SK-N-SH (cell line): ENCODE measurements around the gene TSHR. TPM values are rescaled to one million over a fixed set of nuclear protein-coding genes. Genes with fewer than 3 reads are reported as not detected.

Source experiments
- CTCF ChIA-PET: fragments of 300-600, 350-600 bp; formaldehyde crosslinking; extraction: SDS; loops from one replicate; lab custom pipeline; 2021; lab: Yijun Ruan, JAX
- POLR2A ChIA-PET: fragments of 350-600 bp; sonication (Branson Sonifier 250); formaldehyde crosslinking; extraction: SDS; loops from one replicate; lab custom pipeline; 2020; ENCODE audit warnings: antibody characterized with exemption, inconsistent platforms; lab: Yijun Ruan, JAX
- DNase-seq: peaks from one replicate; pipeline ENCODE4 v3.0.0; 2012
- H2AFZ ChIP-seq: fragments of 200-600 bp; sonication (generic); 2 replicates; pipeline ENCODE4 v1.8.1; 2016; ENCODE audit warnings: antibody characterized with exemption, mild to moderate bottlenecking, low read depth
- H3F3A ChIP-seq: fragments of 200-600 bp; sonication (generic); replicated peaks from 2 replicates; pipeline ENCODE3; 2016; ENCODE audit warnings: antibody characterized with exemption, mild to moderate bottlenecking; ENCODE audit not compliant: insufficient read depth
- H3K27ac ChIP-seq, 2 experiments: fragments of 200-500 bp in 1 of 2; fragments of 200-600 bp in 1 of 2; sonication (Bioruptor generic) in 1 of 2; sonication (generic), shearing (Covaris generic) in 1 of 2; 2 replicates each; pipeline versions ENCODE4 v1.5.1 to v1.6.1; 2014 to 2016; ENCODE audit warnings: low read depth in 2 of 2, inconsistent platforms in 1 of 2, low read length in 1 of 2, mild to moderate bottlenecking in 1 of 2, mixed read lengths in 1 of 2
- H3K27me3 ChIP-seq: fragments of 200-600 bp; sonication (generic), shearing (Covaris generic); 2 replicates; pipeline ENCODE4 v1.6.1; 2016; ENCODE audit warnings: mixed run types; ENCODE audit not compliant: insufficient read depth
- H3K36me3 ChIP-seq, 2 experiments: fragments of 200-500 bp in 1 of 2; fragments of 200-600 bp in 1 of 2; sonication (Bioruptor generic) in 1 of 2; sonication (generic) in 1 of 2; replicated peaks in 1 of 2; 2 replicates each; pipeline versions ENCODE3 to v1.5.1; 2014 to 2016; ENCODE audit warnings: low read length in 1 of 2, mild to moderate bottlenecking in 1 of 2; ENCODE audit not compliant: insufficient read depth in 2 of 2, control insufficient read depth in 1 of 2
- H3K4me1 ChIP-seq, 2 experiments: fragments of 200-500 bp in 1 of 2; fragments of 200-600 bp in 1 of 2; sonication (Bioruptor generic) in 1 of 2; sonication (generic), shearing (Covaris generic) in 1 of 2; 2 replicates each; pipeline versions ENCODE4 v1.5.1 to v1.6.1; 2014 to 2016; ENCODE audit warnings: low read depth in 1 of 2, low read length in 1 of 2, mixed run types in 1 of 2; ENCODE audit not compliant: insufficient read depth in 2 of 2, control insufficient read depth in 1 of 2
- H3K4me2 ChIP-seq: fragments of 200-600 bp; sonication (generic), shearing (Covaris generic); 2 replicates; pipeline ENCODE4 v1.6.1; 2017; ENCODE audit warnings: mixed run types
- H3K4me3 ChIP-seq, 2 experiments: fragments of 200-500 bp in 1 of 2; fragments of 200-600 bp in 1 of 2; sonication (Bioruptor generic) in 1 of 2; sonication (generic), shearing (Covaris generic) in 1 of 2; 2 replicates each; pipeline versions ENCODE4 v1.5.1 to v1.8.1; 2014 to 2016; ENCODE audit warnings: low read depth in 2 of 2, inconsistent platforms in 1 of 2, low read length in 1 of 2, mild to moderate bottlenecking in 1 of 2, mixed read lengths in 1 of 2, moderate library complexity in 1 of 2
- H3K79me2 ChIP-seq: fragments of 200-600 bp; sonication (generic); 2 replicates; pipeline ENCODE4 v1.8.1; 2017; ENCODE audit warnings: mild to moderate bottlenecking; ENCODE audit not compliant: insufficient read depth
- H3K9ac ChIP-seq: fragments of 200-600 bp; sonication (generic); 2 replicates; pipeline ENCODE4 v1.6.1; 2017; ENCODE audit warnings: mixed run types
- H3K9me2 ChIP-seq: fragments of 200-600 bp; sonication (generic); 2 replicates; pipeline ENCODE4 v1.6.1; 2017; ENCODE audit warnings: mixed run types
- H3K9me3 ChIP-seq: fragments of 200-600 bp; sonication (generic); 2 replicates; pipeline ENCODE4 v1.6.1; 2017; ENCODE audit warnings: mixed run types, mild to moderate bottlenecking, moderate library complexity
- H4K20me1 ChIP-seq: fragments of 200-600 bp; sonication (generic); 2 replicates; pipeline ENCODE4 v1.6.1; 2017; ENCODE audit warnings: mild to moderate bottlenecking, mixed run types; ENCODE audit not compliant: insufficient read depth
- EP300 ChIP-seq, 2 experiments: IDR thresholded peaks; 2 replicates each; pipeline versions ENCODE4 v1.4.0 to v1.6.1; 2012; ENCODE audit warnings: borderline replicate concordance in 1 of 2, low read depth in 1 of 2, low read length in 1 of 2
- EZH2phosphoT487 ChIP-seq: fragments of 200-600 bp; sonication (generic); IDR thresholded peaks from 2 replicates; pipeline ENCODE4 v1.6.1; 2017; ENCODE audit warnings: low read depth, mixed run types, mild to moderate bottlenecking, antibody characterized with exemption, moderate library complexity, borderline replicate concordance
- FOSL2 ChIP-seq: IDR thresholded peaks from 2 replicates; pipeline ENCODE4 v1.4.0; 2012; ENCODE audit warnings: low read depth, mild to moderate bottlenecking, moderate library complexity, borderline replicate concordance
- GABPA ChIP-seq: IDR thresholded peaks from 2 replicates; pipeline ENCODE4 v1.4.0; 2012; ENCODE audit warnings: low read depth, mild to moderate bottlenecking
- JUND ChIP-seq: IDR thresholded peaks from 2 replicates; pipeline ENCODE4 v1.4.0; 2012
- MAX ChIP-seq: IDR thresholded peaks from 2 replicates; pipeline ENCODE4 v1.4.0; 2012; ENCODE audit warnings: low read depth
- MEF2A ChIP-seq: IDR thresholded peaks from 2 replicates; pipeline ENCODE4 v1.4.0; 2012; ENCODE audit warnings: low read depth, borderline replicate concordance
- NRF1 ChIP-seq: IDR thresholded peaks from 2 replicates; pipeline ENCODE4 v1.6.1; 2012; ENCODE audit warnings: low read depth, mild to moderate bottlenecking, low read length
- PBX3 ChIP-seq: IDR thresholded peaks from 2 replicates; pipeline ENCODE4; 2012
- POLR2AphosphoS5 ChIP-seq: IDR thresholded peaks from 2 replicates; pipeline ENCODE4 v1.6.1; 2012; ENCODE audit warnings: low read depth, low read length
- REST ChIP-seq: IDR thresholded peaks from 2 replicates; pipeline ENCODE4 v1.6.1; 2012; ENCODE audit warnings: mild to moderate bottlenecking, low read depth, low read length, moderate library complexity
- RFX5 ChIP-seq: IDR thresholded peaks from 2 replicates; pipeline ENCODE4 v1.6.1; 2012; ENCODE audit warnings: mild to moderate bottlenecking, improper control_type of control experiment, low read length
- TEAD4 ChIP-seq: IDR thresholded peaks from 2 replicates; pipeline ENCODE4 v1.4.0; 2012; ENCODE audit warnings: mild to moderate bottlenecking, borderline replicate concordance; ENCODE audit not compliant: insufficient read depth
- USF2 ChIP-seq: fragments of 150-350 bp; IDR thresholded peaks from 2 replicates; pipeline ENCODE4 v1.6.1; 2017; ENCODE audit warnings: antibody characterized with exemption, low read length, low read depth, borderline replicate concordance
- YY1 ChIP-seq: IDR thresholded peaks from 2 replicates; pipeline ENCODE4 v1.4.0; 2012; ENCODE audit warnings: low read depth, mild to moderate bottlenecking
- WGBS: methylation state at CpG from one replicate; pipeline ENCODE4 v1.1.6; 2017; ENCODE audit warnings: low lambda C conversion rate; 5-methylcytosine and 5-hydroxymethylcytosine counted together
- polyA plus RNA-seq, 3 experiments: library from polyadenylated mRNA; depleted of rRNA; stranded (reverse); fragments of >200 nt; gene quantifications; 2 replicates each; pipeline ENCODE4 v1.2.3, GENCODE V29; 2012

Gene TSHR
- polyA plus RNA-seq, 1 of the 3 experiments (the other 2 are of a cell fraction) = not detected

- TF ChIP-seq REST = no peak
- TF ChIP-seq YY1 = no peak
These were observed 25.3 kb upstream of the TSHR start (continued) for GRCh38 chr14:80930095-80930494.

GRCh38 chr14:80930836-80931389 lies 24.5 kb upstream of the TSHR start:
- Histone ChIP-seq H3K27me3 (no peaks in the 10 kb centered on the region), H3K9me3 (no peaks in the 10 kb centered on the region), H4K20me1 (no peaks in the 10 kb centered on the region), H3K4me2 (peak overlapping the region; percentile 62), H2AFZ (no peak overlapping the region), H3K36me3 (peaks cover 0 to 4% of the 10 kb centered on the region in 2 experiments), H3F3A (peaks cover 5% of the 10 kb centered on the region), H3K27ac (peak overlapping the region in 1 of 2 experiments; percentile 37; a peak in 1 of 4 replicates), H3K79me2 (peaks cover 32% of the 10 kb centered on the region; the same call in 1 of the 2 replicates), H3K9me2 (no peaks in the 10 kb centered on the region), H3K9ac (no peak overlapping the region), H3K4me1 (peaks cover 3 to 19% of the 10 kb centered on the region in 2 experiments; a peak in 3 of 4 replicates), H3K4me3 (no peak overlapping the region)
- CTCF ChIA-PET = no interaction called here
- POLR2A ChIA-PET = no interaction called here
- DNase-seq = no peak
- 62% methylated on average over 8 of the region's 8 CpGs for WGBS
- TF ChIP-seq PBX3 = peak; percentile 46; the same call in 1 of the 2 replicates
- TF ChIP-seq FOSL2 = peak; percentile 48
- no peak for TF ChIP-seq MEF2A

GRCh38 chr14:80933282-80933681 lies 22.1 kb upstream of the TSHR start:
- CTCF ChIA-PET = interaction anchor here (1.2 kb wide), 1 partner anchor 83 kb away, joined by 3 read pairs; no protein-coding TSS in a partner anchor
- Histone ChIP-seq H3K4me2 (no peak overlapping the region), H2AFZ (no peak overlapping the region), H4K20me1 (no peaks in the 10 kb centered on the region), H3K9ac (no peak overlapping the region), H3K36me3 (peaks cover 0 to 4% of the 10 kb centered on the region in 2 experiments), H3K4me1 (peaks cover 3 to 14% of the 10 kb centered on the region in 2 experiments; a peak in 3 of 4 replicates), H3K9me2 (no peaks in the 10 kb centered on the region), H3K79me2 (peaks cover 40% of the 10 kb centered on the region), H3K27ac (no peak overlapping the region), H3F3A (peaks cover 5% of the 10 kb centered on the region), H3K4me3 (no peak overlapping the region), H3K27me3 (no peaks in the 10 kb centered on the region), H3K9me3 (no peaks in the 10 kb centered on the region)
- DNase-seq = no peak
- POLR2A ChIA-PET = no interaction called here
- TF ChIP-seq EZH2phosphoT487 (no peak), USF2 (no peak), POLR2AphosphoS5 (no peak), TEAD4 (no peak), FOSL2 (no peak), JUND (no peak), GABPA (no peak), REST (no peak), EP300 (IDR thresholded peaks at IDR 0.05; ENCODE audit: borderline replicate concordance in 1 of 2, low read depth in 1 of 2, low read length in 1 of 2) (no peak), MAX (no peak), RFX5 (no peak), NRF1 (no peak)
